Activated T-helper 2 cell treated with anti-CD3 and anti-CD28 coated beads, Interferon-gamma antibody, Interleukin-2, Interleukin-4, amounts not matched to agents 10 μg/mL and 5 μg/mL and 100 μg/mL, durations not matched to agents 14 hours and 24 hours and 36 hours (primary cell): ENCODE results near the gene EME1. TPM values are rescaled to one million over a fixed set of nuclear protein-coding genes. Genes with fewer than 3 reads are reported as not detected.
"Not testable (repeated sequence)": the region's sequence is repeated elsewhere in the genome, so short reads cannot be mapped to it uniquely, and the experiment has no call there.

Experiments used
- DNase-seq: peaks from one replicate; pipeline ENCODE4 v3.0.0; 2021; ENCODE audit warnings: low spot score
- H3K27ac Mint-ChIP-seq: one replicate; pipeline ENCODE4 v1.8.0; 2021; ENCODE audit warnings: mixed read lengths
- H3K27me3 Mint-ChIP-seq: one replicate; pipeline ENCODE4 v1.8.0; 2021; ENCODE audit warnings: low read depth, mixed read lengths
- H3K36me3 Mint-ChIP-seq: one replicate; pipeline ENCODE4 v1.8.0; 2021; ENCODE audit warnings: low read depth, mixed read lengths
- H3K4me1 Mint-ChIP-seq: one replicate; pipeline ENCODE4 v1.8.0; 2021; ENCODE audit warnings: low read depth, mixed read lengths
- H3K4me3 Mint-ChIP-seq: one replicate; pipeline ENCODE4 v1.8.0; 2021; ENCODE audit warnings: low read depth, mild to moderate bottlenecking, moderate library complexity, mixed read lengths
- H3K9me3 Mint-ChIP-seq: one replicate; pipeline ENCODE4 v1.8.0; 2021; ENCODE audit warnings: mixed read lengths
- intact Hi-C: fragments of 100-400 bp; cut with micrococcal nuclease; formaldehyde crosslinking; loops from one replicate; pipeline ENCODE4 v1.15.1; 2023
- total RNA-seq: library from RNA; stranded (reverse); gene quantifications from 2 replicates; pipeline ENCODE4 v1.2.3, GENCODE V29; 2022

EME1 gene, protein sequence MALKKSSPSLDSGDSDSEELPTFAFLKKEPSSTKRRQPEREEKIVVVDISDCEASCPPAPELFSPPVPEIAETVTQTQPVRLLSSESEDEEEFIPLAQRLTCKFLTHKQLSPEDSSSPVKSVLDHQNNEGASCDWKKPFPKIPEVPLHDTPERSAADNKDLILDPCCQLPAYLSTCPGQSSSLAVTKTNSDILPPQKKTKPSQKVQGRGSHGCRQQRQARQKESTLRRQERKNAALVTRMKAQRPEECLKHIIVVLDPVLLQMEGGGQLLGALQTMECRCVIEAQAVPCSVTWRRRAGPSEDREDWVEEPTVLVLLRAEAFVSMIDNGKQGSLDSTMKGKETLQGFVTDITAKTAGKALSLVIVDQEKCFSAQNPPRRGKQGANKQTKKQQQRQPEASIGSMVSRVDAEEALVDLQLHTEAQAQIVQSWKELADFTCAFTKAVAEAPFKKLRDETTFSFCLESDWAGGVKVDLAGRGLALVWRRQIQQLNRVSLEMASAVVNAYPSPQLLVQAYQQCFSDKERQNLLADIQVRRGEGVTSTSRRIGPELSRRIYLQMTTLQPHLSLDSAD
- total RNA-seq: 26.8 and 28.6 TPM in 2 replicates

DNA sequence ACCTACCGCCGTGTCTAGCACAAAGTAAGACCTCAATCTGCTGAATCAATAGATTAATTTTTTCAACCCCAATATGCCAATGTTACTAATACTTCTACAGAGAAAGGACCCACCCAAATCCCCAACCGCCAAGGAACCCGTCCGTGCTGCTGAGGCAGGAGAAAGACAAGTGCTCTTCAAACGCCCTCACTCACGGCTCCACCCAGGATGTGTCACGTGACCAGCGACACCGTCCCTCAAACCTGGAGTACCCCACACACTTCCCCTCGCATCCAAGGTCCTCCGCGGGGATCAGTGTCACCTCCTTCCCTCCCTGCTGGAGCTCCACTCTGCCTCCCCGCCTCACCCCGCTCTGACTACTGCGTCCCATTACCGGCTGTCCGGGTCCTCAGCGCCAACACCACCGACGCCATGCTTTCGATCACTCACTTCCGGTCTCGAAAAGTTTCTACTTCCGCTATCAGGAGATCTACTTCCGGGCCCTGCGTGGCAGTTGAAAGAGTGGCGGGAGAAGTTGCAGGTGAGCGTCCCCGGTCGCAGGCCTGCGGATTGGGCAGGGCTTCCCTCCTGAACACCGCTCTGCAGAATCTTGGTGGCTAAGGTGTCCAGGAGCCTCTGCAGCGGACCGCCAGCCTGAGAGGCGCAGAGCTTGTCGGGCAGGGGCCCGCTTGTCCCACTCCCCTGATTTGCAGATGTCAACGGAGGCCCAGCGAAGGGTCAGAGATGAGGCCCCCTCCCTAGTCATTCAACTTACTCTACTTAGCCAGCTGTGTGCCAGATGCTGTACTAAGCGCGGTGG is at the start of gene EME1, which contains the start of gene MRPL27:
Gene EME1, plus strand, starts transcription at position 472 of the 799 bp plus-strand sequence. CDS start 1,980 bp downstream, outside the sequence.
Gene MRPL27, minus strand, starts transcription at position 427 of the 799 bp plus-strand sequence. Its CDS starts 14 bp downstream, at position 413.
- Mint-ChIP-seq H3K9me3 (no peaks in the 10 kb centered on the region), H3K27me3 (no peaks in the 10 kb centered on the region), H3K27ac (peak within 1 kb of the TSS; percentile 99), H3K4me1 (peaks cover 21% of the 10 kb centered on the region), H3K4me3 (peak within 1 kb of the TSS; percentile 96), H3K36me3 (peaks cover 62% of the 10 kb centered on the region)
- intact Hi-C loops: loop anchor here (10.0 kb wide), 1 partner anchor 782 kb away; the partner anchor contains the start of gene NME1
- peak; percentile 85 for DNase-seq

DNA sequence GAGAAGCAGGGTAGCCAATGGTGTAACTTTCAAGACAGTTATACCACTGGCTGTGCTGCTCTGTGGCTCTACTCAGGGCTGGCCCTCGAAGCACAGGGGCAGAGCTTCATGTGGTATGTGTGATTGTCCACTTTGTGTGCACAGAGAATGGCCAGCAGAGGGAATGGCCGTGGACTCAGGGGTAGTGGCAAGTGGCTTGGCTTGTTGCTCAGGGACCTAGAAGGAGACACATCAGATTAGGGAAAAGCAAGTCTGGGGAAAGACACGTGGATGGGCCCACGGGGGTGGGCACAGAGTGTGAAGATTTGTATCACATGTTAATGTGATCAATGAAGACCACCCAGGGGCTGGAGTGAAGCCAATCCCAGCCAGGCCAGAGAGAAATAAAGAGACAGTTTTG is 47.1 kb upstream of the EME1 start:
- intact Hi-C loops: no loop called here
- H3K4me3 Mint-ChIP-seq: no peak overlapping the region
- peak overlapping the region; percentile 84 for H3K27ac Mint-ChIP-seq
- H3K36me3 Mint-ChIP-seq: no peaks in the 10 kb centered on the region
- no peaks in the 10 kb centered on the region for H3K9me3 Mint-ChIP-seq
- H3K27me3 Mint-ChIP-seq: no peaks in the 10 kb centered on the region
- DNase-seq: no peak
- peaks cover 33% of the 10 kb centered on the region for H3K4me1 Mint-ChIP-seq

DNA sequence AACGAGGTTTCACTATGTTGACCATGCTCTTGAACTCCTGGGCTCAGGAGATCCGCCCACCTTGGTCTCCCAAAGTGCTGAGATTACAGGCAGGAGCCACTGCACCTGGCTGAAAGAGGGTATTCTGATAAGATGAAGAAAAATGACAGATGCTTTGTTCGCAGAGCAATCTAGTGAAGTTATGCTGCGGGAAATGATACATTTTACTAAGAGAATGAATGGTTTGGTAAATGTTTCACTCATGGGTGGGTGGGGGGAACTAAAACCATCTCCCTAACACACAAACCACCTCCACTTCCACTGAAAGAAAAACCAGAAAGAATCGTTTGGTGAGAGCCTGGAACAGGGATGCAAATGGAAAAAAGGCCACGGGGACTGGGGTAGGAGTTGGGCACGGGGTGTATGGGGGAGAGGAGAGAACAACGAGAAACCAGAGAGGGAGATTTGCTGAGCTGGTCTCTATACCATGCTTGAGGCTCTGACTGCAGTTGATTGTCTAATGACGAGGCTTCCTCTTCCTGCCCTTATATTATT is 46.1 kb upstream of the EME1 start:
- DNase-seq: no peak
- H3K4me1 Mint-ChIP-seq: peaks cover 38% of the 10 kb centered on the region
- H3K9me3 Mint-ChIP-seq: no peaks in the 10 kb centered on the region
- H3K27me3 Mint-ChIP-seq: no peaks in the 10 kb centered on the region
- peak overlapping the region; percentile 84 for H3K27ac Mint-ChIP-seq
- H3K36me3 Mint-ChIP-seq: no peaks in the 10 kb centered on the region
- intact Hi-C loops: loop anchor here (1.0 kb wide), 1 partner anchor 16 kb away; no protein-coding TSS in a partner anchor
- no peak overlapping the region for H3K4me3 Mint-ChIP-seq

DNA sequence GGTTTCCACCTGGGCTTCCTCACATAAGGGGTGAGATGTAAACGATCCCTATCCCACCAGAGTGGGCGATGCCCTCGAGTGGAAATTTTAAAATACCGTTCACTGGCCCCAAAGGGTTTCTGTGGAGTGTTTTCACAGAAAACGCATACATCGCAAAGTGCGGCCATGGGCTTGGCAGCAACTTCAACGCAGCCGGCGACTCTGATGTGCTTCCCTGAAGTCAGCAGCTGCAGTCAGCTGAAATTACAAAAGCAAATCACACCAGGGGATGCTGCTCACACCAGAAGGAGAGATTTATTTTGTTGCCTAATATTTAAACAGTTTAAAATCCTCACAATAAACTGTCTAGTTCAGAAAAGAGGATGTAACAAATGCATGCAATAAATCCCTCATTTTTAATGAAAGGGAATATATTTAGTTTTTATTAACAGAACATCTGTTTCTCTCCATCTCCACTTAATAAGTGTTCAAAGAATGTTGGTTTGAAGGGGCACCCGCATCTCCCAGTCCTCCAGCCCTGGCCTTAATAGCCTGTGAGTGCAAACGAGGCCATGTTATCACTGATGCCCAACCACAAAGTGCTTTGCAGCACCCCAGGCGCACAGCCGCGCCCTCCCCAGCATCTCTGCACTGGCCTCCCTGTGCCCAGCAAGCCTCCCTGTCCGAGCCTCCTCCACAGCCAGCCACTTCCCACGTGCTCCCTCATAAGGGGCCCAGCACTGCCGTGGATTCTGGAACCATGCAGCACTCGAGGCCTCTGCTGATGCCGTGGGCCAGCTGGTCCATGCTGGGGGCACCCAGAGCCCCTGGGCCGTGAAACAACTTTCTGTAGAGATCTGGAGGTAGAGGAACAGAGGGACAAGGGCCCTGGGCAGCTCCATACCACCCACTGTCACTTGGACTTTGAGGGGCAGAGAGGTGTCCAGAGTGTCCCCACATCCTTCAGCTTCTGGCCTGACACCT is 44.4 kb upstream of the EME1 start:
- Mint-ChIP-seq H3K36me3 (no peaks in the 10 kb centered on the region), H3K9me3 (no peaks in the 10 kb centered on the region), H3K4me1 (peaks cover 50% of the 10 kb centered on the region), H3K4me3 (no peak overlapping the region), H3K27me3 (no peaks in the 10 kb centered on the region), H3K27ac (peak overlapping the region; percentile 88)
- intact Hi-C loops: no loop called here
- DNase-seq: no peak

DNA sequence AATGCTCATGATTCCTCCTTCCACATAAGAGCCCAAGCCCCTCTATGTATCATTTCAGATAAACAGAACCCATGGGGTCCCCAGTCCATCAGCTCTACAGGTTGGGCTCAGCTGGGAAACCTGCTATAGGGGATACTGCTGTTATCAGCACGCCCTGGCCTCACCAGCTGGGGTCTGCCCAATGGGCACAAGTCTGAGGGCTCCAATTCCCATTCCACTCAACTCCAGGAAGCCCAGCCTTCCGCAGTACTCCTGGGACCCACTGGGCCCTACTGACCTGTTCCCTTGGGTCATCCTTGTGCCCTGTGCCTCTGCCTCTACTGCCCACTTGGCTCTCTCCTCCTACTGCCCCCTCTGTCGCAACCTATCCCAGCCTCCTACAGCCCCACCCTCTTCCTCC is 43.3 kb upstream of the EME1 start:
- Mint-ChIP-seq H3K9me3 (no peaks in the 10 kb centered on the region), H3K27me3 (no peaks in the 10 kb centered on the region), H3K4me3 (no peak overlapping the region), H3K36me3 (no peaks in the 10 kb centered on the region), H3K27ac (peak overlapping the region; percentile 88), H3K4me1 (peaks cover 47% of the 10 kb centered on the region)
- intact Hi-C loops: loop anchor here (5.0 kb wide), 1 partner anchor 32 kb away; no protein-coding TSS in a partner anchor
- no peak for DNase-seq

DNA sequence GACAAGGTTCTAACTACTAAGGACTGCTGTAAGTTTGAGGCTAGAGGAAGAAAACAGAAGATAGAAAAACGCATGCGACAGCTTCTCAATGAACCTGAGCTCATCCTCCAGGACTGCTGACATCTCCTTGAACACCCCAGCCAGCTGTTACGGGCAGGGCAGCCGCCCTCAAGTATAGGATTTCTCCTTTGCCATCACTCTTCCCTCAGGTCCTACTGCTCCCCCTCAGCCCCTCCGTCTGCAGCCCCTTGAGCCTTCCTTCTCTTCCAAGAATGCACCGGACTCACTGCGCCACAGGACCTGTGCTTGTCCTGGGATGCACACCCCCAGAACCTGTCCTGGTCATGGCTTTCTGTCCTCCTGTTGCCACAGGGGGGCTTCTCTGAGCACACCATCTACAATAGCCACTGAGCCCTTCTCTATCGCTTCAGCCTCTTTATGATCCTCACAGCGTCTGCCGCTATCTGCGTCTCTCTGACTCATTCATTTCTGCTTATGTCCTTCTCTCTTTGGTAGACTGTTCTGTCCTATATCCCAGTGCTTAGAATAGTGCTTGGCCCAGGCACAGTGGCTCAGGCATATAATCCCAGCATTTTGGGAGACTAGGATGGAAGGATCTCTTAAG is 42.8 kb upstream of the EME1 start:
- intact Hi-C loops: loop anchor here (5.0 kb wide), 1 partner anchor 33 kb away; no protein-coding TSS in a partner anchor
- no peak for DNase-seq
- no peaks in the 10 kb centered on the region for H3K9me3 Mint-ChIP-seq
- H3K4me3 Mint-ChIP-seq: no peak overlapping the region
- H3K27me3 Mint-ChIP-seq: no peaks in the 10 kb centered on the region
- no peaks in the 10 kb centered on the region for H3K36me3 Mint-ChIP-seq
- H3K4me1 Mint-ChIP-seq: peaks cover 47% of the 10 kb centered on the region
- peak overlapping the region; percentile 88 for H3K27ac Mint-ChIP-seq

DNA sequence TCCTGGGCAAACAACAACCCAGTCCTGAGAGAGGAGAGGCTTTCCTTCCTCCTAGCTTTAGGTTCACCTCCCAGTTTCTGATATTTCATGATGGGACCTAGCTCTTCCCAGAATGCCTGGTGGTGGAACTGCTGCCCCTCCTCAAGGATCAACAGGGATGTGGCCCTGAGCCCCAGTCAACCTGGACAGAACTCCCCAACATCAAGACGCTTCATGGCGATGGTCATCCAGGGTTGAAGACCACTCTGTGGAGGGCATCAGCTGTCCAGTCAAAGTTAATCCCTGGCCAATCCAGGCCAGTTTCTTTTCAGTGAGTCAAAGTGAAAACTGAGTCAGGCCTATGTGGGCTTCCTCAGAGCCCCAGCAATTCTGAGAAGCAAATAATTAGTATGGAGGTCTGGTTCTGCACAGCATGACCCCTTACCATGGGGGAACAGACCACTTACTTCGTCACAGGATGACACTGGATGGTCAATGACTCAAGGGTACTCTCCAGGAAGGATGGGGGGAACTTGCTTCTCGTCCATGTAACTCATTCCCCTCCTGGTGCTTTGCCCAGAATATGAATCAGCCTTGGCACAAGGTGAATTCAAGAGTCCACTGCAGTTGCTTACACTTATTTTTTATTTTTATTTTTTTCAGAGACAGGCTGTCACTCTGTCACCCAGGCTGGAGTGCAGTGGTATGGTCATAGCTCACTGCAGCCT is 41.8 kb upstream of the EME1 start:
- no peak for DNase-seq
- intact Hi-C loops: loop anchor here (1.0 to 5.0 kb wide), 2 partner anchors 22 to 34 kb away; no protein-coding TSS in a partner anchor
- Mint-ChIP-seq H3K9me3 (no peaks in the 10 kb centered on the region), H3K27ac (peak overlapping the region; percentile 93), H3K27me3 (no peaks in the 10 kb centered on the region), H3K4me3 (no peak overlapping the region), H3K36me3 (no peaks in the 10 kb centered on the region), H3K4me1 (peaks cover 39% of the 10 kb centered on the region)

DNA sequence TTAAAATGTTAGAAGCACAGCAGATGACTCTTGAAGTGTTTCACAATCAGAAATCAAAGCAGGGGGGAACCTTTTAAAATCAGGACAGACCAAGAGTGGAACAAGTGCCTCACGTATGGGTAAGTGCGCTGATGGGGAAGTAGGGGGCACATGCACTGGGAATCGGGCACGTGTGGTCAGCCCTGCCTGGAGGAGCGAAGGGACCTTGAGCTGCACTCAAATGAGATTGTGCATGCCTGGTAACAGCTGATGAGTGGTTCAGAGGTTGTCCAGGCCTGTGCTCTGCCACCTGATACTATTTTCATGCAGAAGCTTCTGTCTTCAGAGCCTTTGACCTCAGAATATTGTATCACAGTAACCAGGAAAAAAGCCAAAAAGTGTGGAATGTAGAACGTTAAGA is 40.8 kb upstream of the EME1 start:
- peaks cover 34% of the 10 kb centered on the region for H3K4me1 Mint-ChIP-seq
- DNase-seq: no peak
- no peaks in the 10 kb centered on the region for H3K9me3 Mint-ChIP-seq
- intact Hi-C loops: loop anchor here (5.0 kb wide), 1 partner anchor 35 kb away; no protein-coding TSS in a partner anchor
- no peak overlapping the region for H3K4me3 Mint-ChIP-seq
- no peaks in the 10 kb centered on the region for H3K36me3 Mint-ChIP-seq
- peak overlapping the region; percentile 93 for H3K27ac Mint-ChIP-seq
- H3K27me3 Mint-ChIP-seq: no peaks in the 10 kb centered on the region

DNA sequence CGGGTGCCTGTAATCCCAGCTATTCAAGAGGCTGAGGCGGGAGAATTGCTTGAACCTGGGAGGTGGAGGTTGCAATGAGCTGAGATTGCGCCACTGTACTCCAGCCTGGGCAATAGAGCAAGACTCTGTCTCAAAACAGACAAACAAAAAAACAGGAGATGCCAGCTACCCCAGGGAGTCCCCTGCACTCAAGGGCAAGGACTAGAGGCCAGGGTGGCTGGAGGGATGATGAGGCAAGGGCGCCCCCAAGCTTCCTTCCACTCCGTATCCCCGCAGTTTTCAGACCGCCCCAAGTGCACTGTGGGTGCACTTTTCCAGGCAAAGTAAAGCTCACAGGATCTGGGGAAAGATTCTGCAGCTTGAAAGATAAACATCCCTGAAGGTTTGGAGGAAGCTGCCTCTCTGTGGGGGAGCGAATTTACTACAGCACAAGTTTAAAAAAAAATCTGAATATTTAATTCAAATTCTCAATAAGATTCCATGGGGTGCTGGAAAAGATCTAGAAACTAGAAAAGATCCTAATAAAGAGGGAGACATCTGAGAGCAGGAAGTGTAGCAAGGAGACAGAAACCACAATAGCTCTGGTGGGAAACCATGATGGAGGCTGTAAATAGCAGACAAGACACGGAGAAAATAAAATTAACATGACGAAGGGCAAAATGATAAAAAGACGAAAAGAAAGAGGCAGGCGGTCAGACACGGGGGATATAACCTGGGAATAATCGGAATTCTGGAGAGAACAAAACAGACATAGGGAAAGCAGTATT is 39.6 kb upstream of the EME1 start:
- H3K27ac Mint-ChIP-seq: peak overlapping the region; percentile 31
- H3K36me3 Mint-ChIP-seq, DNase-seq, H3K9me3 Mint-ChIP-seq, H3K27me3 Mint-ChIP-seq: not testable (repeated sequence)
- H3K4me3 Mint-ChIP-seq: peak overlapping the region; percentile 22
- intact Hi-C loops: loop anchor here (5.0 kb wide), 1 partner anchor 36 kb away; no protein-coding TSS in a partner anchor
- peaks cover 37% of the 10 kb centered on the region for H3K4me1 Mint-ChIP-seq

DNA sequence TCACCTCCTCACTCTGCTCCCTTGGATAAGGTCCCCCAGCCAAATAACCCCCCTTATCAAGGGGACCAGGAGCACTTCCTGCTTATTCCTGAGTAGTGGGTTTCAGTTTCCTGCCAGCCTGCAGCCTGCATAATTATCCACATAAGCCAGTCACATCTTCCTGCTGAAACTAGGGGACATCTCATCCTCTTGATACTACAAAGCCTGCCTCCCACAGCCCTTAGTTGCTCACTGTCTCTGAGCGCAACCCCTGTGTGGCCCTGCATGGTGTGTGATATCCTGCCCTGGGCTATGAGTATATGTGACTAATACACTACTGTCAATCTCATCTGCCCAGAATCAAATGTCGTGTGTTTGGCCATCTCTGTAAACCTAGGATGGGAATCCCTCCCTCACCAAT is 35.1 kb upstream of the EME1 start:
- H3K4me1 Mint-ChIP-seq: peaks cover 14% of the 10 kb centered on the region
- peaks cover 16% of the 10 kb centered on the region for H3K9me3 Mint-ChIP-seq
- no peaks in the 10 kb centered on the region for H3K27me3 Mint-ChIP-seq
- intact Hi-C loops: no loop called here
- no peak overlapping the region for H3K4me3 Mint-ChIP-seq
- no peak for DNase-seq
- H3K27ac Mint-ChIP-seq: no peak overlapping the region
- peaks cover 9% of the 10 kb centered on the region for H3K36me3 Mint-ChIP-seq
